ENCODE results near the gene CFAP119. TPM values are rescaled to one million over a fixed set of nuclear protein-coding genes. Genes with fewer than 3 reads are reported as not detected.

The CFAP119 gene
- polyA plus RNA-seq, 3 donors: 2.4 to 25.3 (median 3.5) TPM

DNA sequence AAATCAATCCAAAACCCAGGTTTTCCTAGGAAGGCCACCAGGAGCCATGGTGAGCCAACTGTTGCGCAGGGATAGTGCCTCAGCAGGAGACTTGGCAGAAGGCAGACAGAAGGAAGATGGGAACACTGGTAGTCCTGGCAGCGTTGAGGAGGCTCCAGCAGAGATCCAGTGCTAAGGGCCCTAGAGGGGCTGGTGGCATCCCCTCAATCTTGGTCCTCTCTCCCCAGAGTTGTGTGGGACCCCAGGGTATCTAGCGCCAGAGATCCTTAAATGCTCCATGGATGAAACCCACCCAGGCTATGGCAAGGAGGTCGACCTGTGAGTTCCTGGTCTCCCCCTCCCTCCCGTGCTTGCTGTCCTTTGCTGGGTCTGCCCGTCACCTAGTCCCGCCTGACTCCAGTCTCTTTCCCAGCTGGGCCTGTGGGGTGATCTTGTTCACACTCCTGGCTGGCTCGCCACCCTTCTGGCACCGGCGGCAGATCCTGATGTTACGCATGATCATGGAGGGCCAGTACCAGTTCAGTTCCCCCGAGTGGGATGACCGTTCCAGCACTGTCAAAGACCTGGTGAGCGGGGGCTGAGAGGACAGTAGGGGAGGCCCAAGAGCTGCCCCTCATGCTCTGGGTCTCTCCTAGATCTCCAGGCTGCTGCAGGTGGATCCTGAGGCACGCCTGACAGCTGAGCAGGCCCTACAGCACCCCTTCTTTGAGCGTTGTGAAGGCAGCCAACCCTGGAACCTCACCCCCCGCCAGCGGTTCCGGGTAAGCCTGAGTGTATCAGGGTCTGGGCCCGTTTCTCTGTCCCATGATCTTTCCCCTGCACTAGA lies 5.7 kb downstream of the CFAP119 start:
- no peaks in the 10 kb centered on the region for H3K27me3 ChIP-seq (ENCODE audit: control insufficient read depth in 2 of 2, insufficient read depth in 2 of 2, low read length in 2 of 2)
- H2AFZ ChIP-seq (ENCODE audit: insufficient read depth, low read depth, low read length, poor library complexity, severe bottlenecking): no peak overlapping the region
- no peak overlapping the region for H3K4me2 ChIP-seq (replicated peaks; ENCODE audit: extremely low read depth, low read length, poor library complexity, severe bottlenecking)
- no peak overlapping the region for H3K9ac ChIP-seq (ENCODE audit: insufficient read depth, low read length, poor library complexity, severe bottlenecking)
- H3K79me2 ChIP-seq (ENCODE audit: insufficient read depth, low read length): peaks cover 21% of the 10 kb centered on the region
- intact Hi-C loops (cut with micrococcal nuclease): loop anchor here (5.0 kb wide), 2 partner anchors 34 to 764 kb away; no protein-coding TSS in a partner anchor
- no peaks in the 10 kb centered on the region for H4K20me1 ChIP-seq (ENCODE audit: insufficient read depth, low read length)
- H3K9me3 Mint-ChIP-seq: no peaks in the 10 kb centered on the region
- H3K4me1 ChIP-seq (ENCODE audit: control insufficient read depth in 1 of 2, insufficient read depth in 2 of 2, low read length in 2 of 2): peaks cover 31 to 37% of the 10 kb centered on the region in 2 donors
- no peak overlapping the region for H3K27ac ChIP-seq (ENCODE audit: low read depth in 1 of 2, low read length in 2 of 2)
- no peak overlapping the region for H3K4me3 ChIP-seq (replicated peaks in 1 of 3; ENCODE audit: low read depth in 2 of 3, low read length in 3 of 3)
- no peaks in the 10 kb centered on the region for H3K9me3 ChIP-seq (replicated peaks in 1 of 2; ENCODE audit: control insufficient read depth in 1 of 2, insufficient read depth in 1 of 2, low read length in 2 of 2)
- TF ChIP-seq CTCF (IDR thresholded peaks at IDR 0.05): no peak
- H3K4me1 Mint-ChIP-seq: peaks cover 30% of the 10 kb centered on the region
- no peak overlapping the region for H3K4me3 Mint-ChIP-seq
- H3K36me3 ChIP-seq (replicated peaks in 1 of 2; ENCODE audit: control insufficient read depth in 1 of 2, insufficient read depth in 2 of 2, low read length in 2 of 2): peaks cover 53 to 65% of the 10 kb centered on the region in 2 donors
- WGBS (ENCODE audit: insufficient coverage): 97% methylated on average over 18 of the region's 20 CpGs
- no peak for DNase-seq
- H3K36me3 Mint-ChIP-seq: peaks cover 49 to 73% of the 10 kb centered on the region in 2 donors
- H3K27me3 Mint-ChIP-seq (ENCODE audit: low read depth in 3 of 3): peaks cover 0 to 6% (median 0%) of the 10 kb centered on the region in 3 donors
- H3K27ac Mint-ChIP-seq: peak overlapping the region in 2 of 7 donors; percentile 6 to 37

DNA sequence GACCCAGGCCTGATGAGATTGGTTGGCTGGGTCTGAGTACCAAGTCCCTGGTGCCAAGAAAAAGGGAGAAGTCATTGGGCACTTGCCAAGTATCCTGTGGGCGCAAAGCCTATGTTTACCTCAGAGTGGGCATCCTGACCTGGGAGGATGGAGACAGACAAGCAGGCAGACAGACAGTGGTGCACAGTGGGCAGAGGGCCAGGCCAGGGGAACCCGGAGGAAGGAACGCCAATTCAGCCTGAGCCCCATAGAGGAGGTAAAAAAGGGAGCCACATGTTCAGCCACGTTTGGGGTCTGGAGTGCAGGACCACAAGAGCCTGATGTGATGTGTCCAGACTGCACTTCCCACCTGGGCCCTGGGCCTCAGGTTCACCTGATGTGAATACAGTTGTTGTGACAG lies 8.3 kb downstream of the CFAP119 start:
- H3K9ac ChIP-seq (ENCODE audit: insufficient read depth, low read length, poor library complexity, severe bottlenecking): no peak overlapping the region
- Mint-ChIP-seq H3K4me1 (peaks cover 18% of the 10 kb centered on the region), H3K9me3 (no peaks in the 10 kb centered on the region), H3K4me3 (no peak overlapping the region), H3K27me3 (ENCODE audit: low read depth in 3 of 3) (no peaks in the 10 kb centered on the region), H3K27ac (peak overlapping the region in 1 of 7 donors; percentile 52), H3K36me3 (peaks cover 60 to 75% of the 10 kb centered on the region in 2 donors)
- H3K79me2 ChIP-seq (ENCODE audit: insufficient read depth, low read length): peaks cover 32% of the 10 kb centered on the region
- no peak for TF ChIP-seq CTCF (IDR thresholded peaks at IDR 0.05)
- H3K9me3 ChIP-seq (replicated peaks in 1 of 2; ENCODE audit: control insufficient read depth in 1 of 2, insufficient read depth in 1 of 2, low read length in 2 of 2): no peaks in the 10 kb centered on the region
- no peak for DNase-seq
- no peaks in the 10 kb centered on the region for H4K20me1 ChIP-seq (ENCODE audit: insufficient read depth, low read length)
- intact Hi-C loops (cut with micrococcal nuclease): no loop called here
- peaks cover 58 to 81% of the 10 kb centered on the region in 2 donors for H3K36me3 ChIP-seq (replicated peaks in 1 of 2; ENCODE audit: control insufficient read depth in 1 of 2, insufficient read depth in 2 of 2, low read length in 2 of 2)
- no peaks in the 10 kb centered on the region for H3K27me3 ChIP-seq (ENCODE audit: control insufficient read depth in 2 of 2, insufficient read depth in 2 of 2, low read length in 2 of 2)
- H3K4me2 ChIP-seq (replicated peaks; ENCODE audit: extremely low read depth, low read length, poor library complexity, severe bottlenecking): no peak overlapping the region
- no peak overlapping the region for H3K27ac ChIP-seq (ENCODE audit: low read depth in 1 of 2, low read length in 2 of 2)
- H3K4me3 ChIP-seq (replicated peaks in 1 of 3; ENCODE audit: low read depth in 2 of 3, low read length in 3 of 3): no peak overlapping the region
- WGBS (ENCODE audit: insufficient coverage): 85% methylated on average over 4 of the region's 4 CpGs
- H2AFZ ChIP-seq (ENCODE audit: insufficient read depth, low read depth, low read length, poor library complexity, severe bottlenecking): no peak overlapping the region
- peaks cover 14 to 20% of the 10 kb centered on the region in 2 donors for H3K4me1 ChIP-seq (ENCODE audit: control insufficient read depth in 1 of 2, insufficient read depth in 2 of 2, low read length in 2 of 2)
